ENCODE data around the gene SLC26A2. TPM values are rescaled to one million over a fixed set of nuclear protein-coding genes. Genes with fewer than 3 reads are reported as not detected.

The SLC26A2 gene
- total RNA-seq, 2 donors from 2014 or later: 19.4 to 31.0 TPM

DNA sequence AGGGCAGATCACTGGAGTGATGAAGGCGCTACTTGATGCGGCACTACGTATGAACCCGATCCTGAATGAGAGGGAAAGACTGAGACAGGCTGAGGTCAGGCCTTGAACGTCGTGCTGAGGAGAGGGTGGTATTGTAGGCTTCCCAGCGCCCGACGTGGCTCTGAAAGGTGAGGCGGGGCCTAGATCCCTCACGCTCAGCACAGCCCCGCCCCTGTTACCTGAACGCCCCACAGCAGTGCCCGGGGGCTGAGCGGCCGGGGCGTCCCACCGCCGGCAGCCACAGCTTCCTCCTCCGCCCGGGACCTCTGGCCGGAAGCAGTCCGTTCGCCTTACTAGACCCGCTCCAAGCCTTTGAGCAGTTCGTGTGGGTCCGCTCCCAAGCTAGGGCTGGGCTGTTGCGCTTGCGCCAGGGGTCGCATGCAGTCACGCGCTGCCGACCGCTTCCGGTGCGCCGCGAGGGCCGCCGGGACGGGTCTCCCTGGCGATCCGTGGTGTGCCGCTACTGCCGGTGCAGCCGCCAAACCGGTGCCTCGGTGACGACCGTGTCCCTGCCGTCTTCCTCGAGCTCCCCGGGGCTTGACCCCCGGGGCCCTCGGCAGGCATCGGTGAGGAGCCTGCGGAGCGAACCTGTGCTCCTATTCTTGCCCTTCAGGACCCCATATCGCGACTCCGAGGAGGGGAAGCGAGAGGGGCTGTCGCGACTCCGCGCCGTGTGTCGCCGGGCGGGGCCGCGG lies 39.9 kb downstream of the SLC26A2 start, which contains the start of the genes HMGXB3 and TIGD6:
Gene HMGXB3 (plus strand): TSS at position 484 of the 734 bp plus-strand sequence. CDS start 4,114 bp downstream, outside the sequence.
Gene TIGD6 (minus strand): TSS at position 399 of the 734 bp plus-strand sequence. CDS start 4,306 bp downstream, outside the sequence.
- Histone ChIP-seq H3K4me1 (replicated peaks) (peaks cover 23% of the 10 kb centered on the region), H3K27ac (peak within 1 kb of the TSS; percentile 93 to 95), H3K4me3 (peak within 1 kb of the TSS; percentile 91 to 98), H3K9me3 (no peaks in the 10 kb centered on the region), H3K27me3 (replicated peaks; ENCODE audit: insufficient read depth) (no peaks in the 10 kb centered on the region), H3K36me3 (no peaks in the 10 kb centered on the region)
- WGBS: under 1% methylated on average over 20 of the region's 72 CpGs
- peak; percentile 84 for DNase-seq (ENCODE audit: low spot score)
- TF ChIP-seq POLR2AphosphoS5 (IDR thresholded peaks at IDR 0.05): peak; percentile 96
- TF ChIP-seq, protein P1, sequence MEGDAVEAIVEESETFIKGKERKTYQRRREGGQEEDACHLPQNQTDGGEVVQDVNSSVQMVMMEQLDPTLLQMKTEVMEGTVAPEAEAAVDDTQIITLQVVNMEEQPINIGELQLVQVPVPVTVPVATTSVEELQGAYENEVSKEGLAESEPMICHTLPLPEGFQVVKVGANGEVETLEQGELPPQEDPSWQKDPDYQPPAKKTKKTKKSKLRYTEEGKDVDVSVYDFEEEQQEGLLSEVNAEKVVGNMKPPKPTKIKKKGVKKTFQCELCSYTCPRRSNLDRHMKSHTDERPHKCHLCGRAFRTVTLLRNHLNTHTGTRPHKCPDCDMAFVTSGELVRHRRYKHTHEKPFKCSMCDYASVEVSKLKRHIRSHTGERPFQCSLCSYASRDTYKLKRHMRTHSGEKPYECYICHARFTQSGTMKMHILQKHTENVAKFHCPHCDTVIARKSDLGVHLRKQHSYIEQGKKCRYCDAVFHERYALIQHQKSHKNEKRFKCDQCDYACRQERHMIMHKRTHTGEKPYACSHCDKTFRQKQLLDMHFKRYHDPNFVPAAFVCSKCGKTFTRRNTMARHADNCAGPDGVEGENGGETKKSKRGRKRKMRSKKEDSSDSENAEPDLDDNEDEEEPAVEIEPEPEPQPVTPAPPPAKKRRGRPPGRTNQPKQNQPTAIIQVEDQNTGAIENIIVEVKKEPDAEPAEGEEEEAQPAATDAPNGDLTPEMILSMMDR (IDR thresholded peaks at IDR 0.05): peak in 3 of 4 experiments; percentile 12 to 37 (median 15)
- peak; percentile 69 for TF ChIP-seq POLR2A (IDR thresholded peaks at IDR 0.05)
- intact Hi-C loops (cut with DNase I): loop anchor here (10.0 kb wide), 1 partner anchor 134 kb away; no protein-coding TSS in a partner anchor

DNA sequence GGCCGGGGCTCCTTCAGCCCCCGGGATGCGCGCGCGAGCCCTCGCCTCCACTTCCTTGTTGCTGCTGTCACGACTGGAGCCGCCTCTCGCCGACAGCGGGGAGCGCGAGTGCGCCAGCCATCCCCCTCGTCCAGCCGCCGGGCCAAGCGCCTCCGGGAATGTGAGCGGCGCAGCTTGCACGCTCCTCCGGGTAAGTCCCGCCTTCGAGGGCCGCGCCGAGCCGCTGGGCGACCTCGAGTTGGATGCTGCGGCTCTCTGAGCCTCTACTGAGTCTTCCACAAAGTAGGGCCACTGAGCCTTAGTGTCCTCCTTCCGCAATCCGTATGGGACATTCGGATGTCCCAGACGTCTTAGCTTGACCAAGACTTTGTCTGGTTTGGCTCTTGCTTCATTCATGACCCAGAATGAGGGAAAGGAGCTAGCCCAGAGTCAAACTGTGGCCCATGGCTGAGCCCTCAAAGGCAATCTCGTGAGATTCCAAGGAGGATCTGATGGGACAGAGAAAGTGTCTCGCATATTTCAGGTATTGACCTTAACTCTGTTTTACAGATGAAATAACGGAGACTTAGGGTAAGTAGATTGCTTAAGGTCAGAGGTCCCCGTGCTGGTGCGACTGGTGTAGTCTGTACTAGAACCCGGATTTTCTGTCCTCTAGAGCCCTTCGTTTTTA lies 40.6 kb downstream of the SLC26A2 start:
- Histone ChIP-seq H3K9me3 (no peaks in the 10 kb centered on the region), H3K27me3 (replicated peaks; ENCODE audit: insufficient read depth) (no peaks in the 10 kb centered on the region), H3K27ac (peak overlapping the region; percentile 93 to 95), H3K4me1 (replicated peaks) (peaks cover 23% of the 10 kb centered on the region), H3K36me3 (no peaks in the 10 kb centered on the region), H3K4me3 (peak overlapping the region; percentile 91 to 98)
- intact Hi-C loops (cut with DNase I): loop anchor here (10.0 kb wide), 1 partner anchor 134 kb away; no protein-coding TSS in a partner anchor
- DNase-seq (ENCODE audit: low spot score): no peak
- TF ChIP-seq POLR2A (IDR thresholded peaks at IDR 0.05) (no peak), POLR2AphosphoS5 (IDR thresholded peaks at IDR 0.05) (no peak)
- TF ChIP-seq, protein P1 (IDR thresholded peaks at IDR 0.05): no peak
- under 1% methylated on average over 40 of the region's 44 CpGs for WGBS

DNA sequence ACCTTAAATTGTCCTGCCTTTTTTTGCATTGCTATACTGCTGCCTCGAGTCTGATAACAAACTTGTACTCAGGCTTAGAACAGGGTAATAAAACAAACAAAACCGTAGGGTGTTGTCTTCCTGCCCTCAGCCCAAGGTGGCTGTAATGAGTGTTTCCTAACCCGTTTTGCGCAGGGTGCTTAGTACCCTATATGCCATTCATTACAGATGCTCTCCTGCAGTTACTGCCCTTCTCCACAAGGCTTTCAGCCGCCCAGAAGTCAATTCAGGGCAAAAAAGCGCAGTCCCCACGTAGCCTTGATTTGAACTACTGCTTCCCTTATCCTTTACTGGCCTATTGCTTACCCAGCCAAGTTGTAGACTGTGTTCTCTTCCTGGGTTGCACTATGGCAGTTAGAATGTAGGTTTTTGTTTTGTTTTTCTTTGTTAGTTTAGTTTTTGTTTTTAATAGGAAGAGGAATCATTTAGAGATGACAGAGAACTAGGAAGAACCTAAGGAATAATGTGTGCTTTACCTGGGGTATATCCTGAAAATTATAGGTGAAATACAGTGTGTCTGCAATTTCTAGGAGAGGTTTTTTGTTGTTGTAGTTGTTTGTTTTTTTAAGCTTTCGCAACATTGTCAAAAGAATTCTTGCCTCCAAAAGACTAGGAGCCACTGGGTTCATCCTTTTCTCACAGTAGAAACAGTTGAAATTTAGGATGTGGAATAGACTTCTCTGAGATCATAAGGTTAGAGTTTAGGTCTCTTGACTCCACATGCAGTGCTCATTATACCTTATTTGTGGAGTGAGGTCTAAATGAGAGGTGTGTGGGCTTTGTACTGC lies 41.3 kb downstream of the SLC26A2 start:
- no peaks in the 10 kb centered on the region for H3K27me3 ChIP-seq (replicated peaks; ENCODE audit: insufficient read depth)
- peaks cover 19% of the 10 kb centered on the region for H3K4me1 ChIP-seq (replicated peaks)
- TF ChIP-seq POLR2A (IDR thresholded peaks at IDR 0.05): no peak
- TF ChIP-seq, protein P1 (IDR thresholded peaks at IDR 0.05): peak in 3 of 4 experiments; percentile 43 to 74 (median 54)
- H3K4me3 ChIP-seq: peak overlapping the region; percentile 91 to 98
- H3K27ac ChIP-seq: peak overlapping the region; percentile 93 to 95
- no peaks in the 10 kb centered on the region for H3K9me3 ChIP-seq
- intact Hi-C loops (cut with DNase I): loop anchor here (10.0 kb wide), 1 partner anchor 133 kb away; no protein-coding TSS in a partner anchor
- DNase-seq (ENCODE audit: low spot score): peak; percentile 41
- WGBS: 9% methylated on average over 8 of the region's 8 CpGs
- H3K36me3 ChIP-seq: no peaks in the 10 kb centered on the region

DNA sequence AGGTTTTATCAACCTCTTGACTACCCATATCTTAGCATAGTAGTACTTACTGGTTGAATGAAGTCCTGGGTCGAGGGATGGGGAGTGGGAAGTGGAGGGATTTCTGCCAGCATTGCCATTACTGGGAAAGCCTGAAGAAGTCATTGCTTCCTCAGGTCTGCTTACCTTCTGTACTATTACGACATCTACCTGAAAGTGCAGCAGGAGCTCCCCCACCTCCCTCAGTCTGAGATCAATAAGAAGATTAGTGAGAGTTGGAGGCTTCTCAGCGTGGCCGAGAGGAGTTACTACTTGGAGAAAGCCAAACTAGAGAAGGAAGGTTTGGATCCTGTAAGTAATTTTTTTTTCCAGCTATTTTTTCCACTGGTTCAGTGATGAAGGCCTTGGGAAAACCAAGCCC lies 45.8 kb downstream of the SLC26A2 start:
- no peak for TF ChIP-seq POLR2A (IDR thresholded peaks at IDR 0.05)
- TF ChIP-seq POLR2AphosphoS5 (IDR thresholded peaks at IDR 0.05): no peak
- TF ChIP-seq, protein P1 (IDR thresholded peaks at IDR 0.05): no peak
- Histone ChIP-seq H3K36me3 (no peaks in the 10 kb centered on the region), H3K27me3 (replicated peaks; ENCODE audit: insufficient read depth) (no peaks in the 10 kb centered on the region), H3K27ac (no peak overlapping the region), H3K4me3 (no peak overlapping the region), H3K4me1 (replicated peaks) (peaks cover 3% of the 10 kb centered on the region), H3K9me3 (no peaks in the 10 kb centered on the region)
- 50% methylated on average over 4 of the region's 4 CpGs for WGBS
- intact Hi-C loops (cut with DNase I): loop anchor here (10.0 kb wide), 1 partner anchor 128 kb away; no protein-coding TSS in a partner anchor
- DNase-seq (ENCODE audit: low spot score): no peak
